HL-60 (cell line): ENCODE measurements around the gene INPP5B.
"Not testable (repeated sequence)": the region's sequence is repeated elsewhere in the genome, so short reads cannot be mapped to it uniquely, and the experiment has no call there.

ENCODE experiments used
- DNase-seq, 2 experiments: peaks; one replicate each; pipeline ENCODE4 v3.0.0-alpha.2; 2010 to 2020; ENCODE audit warnings: low read depth in 1 of 2, low spot score in 1 of 2
- H3K27ac ChIP-seq: fragments of 250-450 bp; sonication (Bioruptor Pico); replicated peaks from 2 replicates; pipeline ENCODE4 v1.5.1; 2020; ENCODE audit warnings: mild to moderate bottlenecking, moderate library complexity
- H3K27me3 ChIP-seq: fragments of 250-450 bp; sonication (Bioruptor Pico); 2 replicates; pipeline ENCODE4 v1.5.1; 2021; ENCODE audit warnings: mild to moderate bottlenecking, moderate library complexity; ENCODE audit not compliant: insufficient read depth, poor library complexity, severe bottlenecking
- H3K4me3 ChIP-seq: replicated peaks from 2 replicates; pipeline ENCODE4 v1.5.1; 2011; ENCODE audit warnings: mild to moderate bottlenecking, control low read depth, low read length; ENCODE audit not compliant: insufficient read depth
- GABPA ChIP-seq: IDR thresholded peaks from 2 replicates; pipeline ENCODE4 v1.6.1; 2012; ENCODE audit warnings: low read depth
- POLR2AphosphoS5 ChIP-seq: IDR thresholded peaks from 2 replicates; pipeline ENCODE4 v1.6.1; 2012; ENCODE audit warnings: low read depth
- SPI1 ChIP-seq: IDR thresholded peaks from 2 replicates; pipeline ENCODE4 v1.6.1; 2012; ENCODE audit warnings: low read depth, mild to moderate bottlenecking, borderline replicate concordance
- TF ChIP-seq, protein P1 (sequence below): IDR thresholded peaks from one replicate; pipeline ENCODE4 v1.5.1; 2011; ENCODE audit warnings: low read length, control low read depth, inconsistent platforms; ENCODE audit not compliant: insufficient read depth
- TF ChIP-seq, protein P2 (sequence below): IDR thresholded peaks from 2 replicates; pipeline ENCODE4 v1.6.1; 2012; ENCODE audit warnings: low read depth; ENCODE audit not compliant: insufficient replicate concordance

Gene INPP5B

DNA sequence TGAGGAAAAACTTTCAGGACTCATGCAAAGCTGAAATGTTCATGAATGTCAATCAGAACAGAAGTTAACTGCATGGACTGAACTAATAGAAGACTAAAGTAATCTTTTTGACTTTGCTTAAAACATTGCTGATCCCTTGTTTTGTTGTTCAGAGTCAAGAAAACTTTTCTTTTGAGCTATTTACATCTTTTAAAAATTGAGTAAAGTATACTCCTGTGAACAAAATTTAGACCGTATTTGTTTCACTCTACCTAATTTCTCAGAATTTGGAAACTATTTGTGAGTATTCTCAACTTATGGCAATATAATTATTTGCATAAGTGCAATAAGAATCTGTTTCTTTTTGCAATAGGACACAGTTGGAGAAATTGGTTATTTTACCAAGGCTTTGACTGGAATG is 41.1 kb downstream of the INPP5B start:
- TF ChIP-seq GABPA, result no peak
- TF ChIP-seq, protein P1, sequence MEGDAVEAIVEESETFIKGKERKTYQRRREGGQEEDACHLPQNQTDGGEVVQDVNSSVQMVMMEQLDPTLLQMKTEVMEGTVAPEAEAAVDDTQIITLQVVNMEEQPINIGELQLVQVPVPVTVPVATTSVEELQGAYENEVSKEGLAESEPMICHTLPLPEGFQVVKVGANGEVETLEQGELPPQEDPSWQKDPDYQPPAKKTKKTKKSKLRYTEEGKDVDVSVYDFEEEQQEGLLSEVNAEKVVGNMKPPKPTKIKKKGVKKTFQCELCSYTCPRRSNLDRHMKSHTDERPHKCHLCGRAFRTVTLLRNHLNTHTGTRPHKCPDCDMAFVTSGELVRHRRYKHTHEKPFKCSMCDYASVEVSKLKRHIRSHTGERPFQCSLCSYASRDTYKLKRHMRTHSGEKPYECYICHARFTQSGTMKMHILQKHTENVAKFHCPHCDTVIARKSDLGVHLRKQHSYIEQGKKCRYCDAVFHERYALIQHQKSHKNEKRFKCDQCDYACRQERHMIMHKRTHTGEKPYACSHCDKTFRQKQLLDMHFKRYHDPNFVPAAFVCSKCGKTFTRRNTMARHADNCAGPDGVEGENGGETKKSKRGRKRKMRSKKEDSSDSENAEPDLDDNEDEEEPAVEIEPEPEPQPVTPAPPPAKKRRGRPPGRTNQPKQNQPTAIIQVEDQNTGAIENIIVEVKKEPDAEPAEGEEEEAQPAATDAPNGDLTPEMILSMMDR, result no peak
- no peak for TF ChIP-seq POLR2AphosphoS5
- TF ChIP-seq, protein P2, sequence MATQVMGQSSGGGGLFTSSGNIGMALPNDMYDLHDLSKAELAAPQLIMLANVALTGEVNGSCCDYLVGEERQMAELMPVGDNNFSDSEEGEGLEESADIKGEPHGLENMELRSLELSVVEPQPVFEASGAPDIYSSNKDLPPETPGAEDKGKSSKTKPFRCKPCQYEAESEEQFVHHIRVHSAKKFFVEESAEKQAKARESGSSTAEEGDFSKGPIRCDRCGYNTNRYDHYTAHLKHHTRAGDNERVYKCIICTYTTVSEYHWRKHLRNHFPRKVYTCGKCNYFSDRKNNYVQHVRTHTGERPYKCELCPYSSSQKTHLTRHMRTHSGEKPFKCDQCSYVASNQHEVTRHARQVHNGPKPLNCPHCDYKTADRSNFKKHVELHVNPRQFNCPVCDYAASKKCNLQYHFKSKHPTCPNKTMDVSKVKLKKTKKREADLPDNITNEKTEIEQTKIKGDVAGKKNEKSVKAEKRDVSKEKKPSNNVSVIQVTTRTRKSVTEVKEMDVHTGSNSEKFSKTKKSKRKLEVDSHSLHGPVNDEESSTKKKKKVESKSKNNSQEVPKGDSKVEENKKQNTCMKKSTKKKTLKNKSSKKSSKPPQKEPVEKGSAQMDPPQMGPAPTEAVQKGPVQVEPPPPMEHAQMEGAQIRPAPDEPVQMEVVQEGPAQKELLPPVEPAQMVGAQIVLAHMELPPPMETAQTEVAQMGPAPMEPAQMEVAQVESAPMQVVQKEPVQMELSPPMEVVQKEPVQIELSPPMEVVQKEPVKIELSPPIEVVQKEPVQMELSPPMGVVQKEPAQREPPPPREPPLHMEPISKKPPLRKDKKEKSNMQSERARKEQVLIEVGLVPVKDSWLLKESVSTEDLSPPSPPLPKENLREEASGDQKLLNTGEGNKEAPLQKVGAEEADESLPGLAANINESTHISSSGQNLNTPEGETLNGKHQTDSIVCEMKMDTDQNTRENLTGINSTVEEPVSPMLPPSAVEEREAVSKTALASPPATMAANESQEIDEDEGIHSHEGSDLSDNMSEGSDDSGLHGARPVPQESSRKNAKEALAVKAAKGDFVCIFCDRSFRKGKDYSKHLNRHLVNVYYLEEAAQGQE, result no peak
- no peak for TF ChIP-seq SPI1
- Histone ChIP-seq H3K27me3 (no peaks in the 10 kb centered on the region), H3K27ac (no peak overlapping the region), H3K4me3 (no peak overlapping the region)
- DNase-seq, result no peak

DNA sequence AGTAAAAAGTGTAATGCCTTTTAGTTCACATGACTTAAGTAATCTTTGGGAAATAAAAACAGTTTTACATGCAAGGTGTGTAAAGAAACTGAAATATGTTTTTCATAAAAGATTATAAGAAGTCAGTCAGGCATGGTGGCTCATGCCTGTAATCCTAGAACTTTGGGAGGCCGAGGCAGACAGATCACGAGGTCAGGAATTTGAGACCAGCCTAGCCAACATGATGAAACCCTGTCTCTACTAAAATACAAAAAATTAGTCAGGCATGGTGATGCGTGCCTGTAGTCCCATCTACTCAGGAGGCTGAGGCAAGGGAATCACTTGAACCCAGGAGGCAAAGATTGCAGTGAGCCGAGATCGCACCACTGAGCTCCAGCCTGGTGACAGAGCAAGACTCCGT is 42.9 kb downstream of the INPP5B start:
- not testable (repeated sequence) for H3K27ac ChIP-seq, DNase-seq, H3K27me3 ChIP-seq, H3K4me3 ChIP-seq

DNA sequence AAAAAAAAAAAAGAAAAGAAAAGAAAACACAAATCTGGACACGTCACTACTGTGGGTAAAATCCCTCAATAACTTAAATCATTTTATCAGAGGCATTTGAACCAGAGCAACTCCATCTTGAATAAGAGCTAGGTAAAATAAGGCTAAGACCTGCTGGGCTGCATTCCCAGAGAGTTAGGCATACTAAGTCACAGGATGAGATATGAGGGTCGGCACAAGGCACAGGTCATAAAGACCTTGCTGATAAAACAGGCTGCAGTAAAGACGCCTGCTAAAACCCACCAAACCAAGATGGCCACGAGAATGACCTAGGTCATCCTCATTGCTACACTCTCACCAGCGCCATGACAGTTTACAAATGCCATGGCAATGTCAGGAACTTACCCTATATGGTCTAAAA is 43.9 kb downstream of the INPP5B start:
- TF ChIP-seq POLR2AphosphoS5 (no peak), SPI1 (no peak), GABPA (no peak)
- TF ChIP-seq, protein P1, result no peak
- TF ChIP-seq, protein P2, result no peak
- Histone ChIP-seq H3K27me3 (no peaks in the 10 kb centered on the region), H3K4me3 (no peak overlapping the region), H3K27ac (no peak overlapping the region)
- DNase-seq, result no peak

DNA sequence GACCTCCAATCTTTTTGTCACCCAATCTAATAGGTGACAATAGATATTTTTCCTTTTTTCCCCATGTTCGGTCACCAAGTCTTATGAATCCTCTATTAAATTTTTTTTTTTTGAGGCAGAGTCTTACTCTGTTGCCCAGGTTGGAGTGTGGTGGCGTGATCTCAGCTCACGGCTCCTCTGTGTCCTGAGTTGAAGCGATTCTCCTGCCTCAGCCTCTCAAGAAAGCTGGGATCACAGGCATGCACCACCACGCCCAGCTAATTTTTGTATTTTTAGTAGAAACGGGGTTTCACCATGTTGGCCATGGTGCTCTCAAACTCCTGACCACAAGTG is 45.0 kb downstream of the INPP5B start:
- no peak for DNase-seq
- Histone ChIP-seq H3K27ac (no peak overlapping the region; the same call in 1 of the 2 replicates), H3K27me3 (no peaks in the 10 kb centered on the region), H3K4me3 (no peak overlapping the region)
- TF ChIP-seq GABPA (no peak), SPI1 (no peak), POLR2AphosphoS5 (no peak)
- TF ChIP-seq, protein P2, result no peak
- TF ChIP-seq, protein P1, result no peak
